HG02759 (cell line): Measurements from ENCODE around the gene UBE2F.
A peak's percentile ranks its signal among the peaks of the same experiment; 100 is the strongest.
"Not testable (repeated sequence)": the region's sequence is repeated elsewhere in the genome, so short reads cannot be mapped to it uniquely, and the experiment has no call there.

ENCODE experiments used
- ATAC-seq: cut with Tn5 transposase; IDR thresholded peaks from one replicate; pipeline ENCODE4 v1.9.1; 2021; ENCODE audit warnings: mild to moderate bottlenecking, moderate library complexity; ENCODE audit not compliant: unreplicated experiment

UBE2F gene

GRCh38 chr2:237943395-237944094 lies 23.3 kb upstream of the UBE2F start:
- no peak for ATAC-seq

DNA sequence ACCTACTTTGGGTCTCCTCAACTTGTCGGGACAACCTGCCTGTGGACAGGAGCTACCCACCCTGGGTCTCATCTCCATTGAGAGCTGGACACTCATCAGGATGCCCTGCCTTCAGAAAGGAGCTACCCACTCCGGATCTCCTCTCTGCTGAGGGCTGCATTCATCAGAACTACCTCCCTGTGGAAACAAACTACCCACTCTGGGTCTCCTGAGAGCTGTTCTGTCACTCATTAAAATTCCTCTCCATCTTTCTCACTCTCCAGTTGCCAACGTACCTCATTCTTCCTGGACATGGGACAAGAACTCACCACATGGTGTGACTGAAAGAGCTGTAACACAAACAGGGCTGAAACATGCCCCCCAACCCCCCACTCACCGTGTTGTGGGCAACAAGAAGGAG lies 22.5 kb upstream of the UBE2F start:
- ATAC-seq = no peak

DNA sequence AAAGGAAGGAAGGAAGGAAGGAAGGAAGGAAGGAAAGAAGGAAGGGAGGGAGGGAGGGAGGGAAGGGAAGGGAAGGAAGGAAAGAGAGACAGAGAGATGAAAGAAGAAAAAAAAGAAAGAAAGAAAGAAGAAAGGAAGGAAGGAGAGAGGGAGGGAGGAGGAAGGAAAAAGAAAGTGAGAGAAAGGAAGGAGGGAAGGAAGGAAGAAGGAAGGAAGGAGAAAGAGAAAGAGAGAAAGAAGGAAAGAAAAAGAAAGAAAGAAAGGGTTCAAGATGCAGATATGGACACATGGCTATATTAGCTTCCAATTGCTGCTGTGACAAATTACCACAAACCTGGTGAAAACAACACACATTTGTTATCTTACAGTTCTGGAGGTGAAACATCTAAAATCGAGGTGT lies 20.4 kb upstream of the UBE2F start:
- ATAC-seq = no peak

GRCh38 chr2:237951354-237951753 lies 15.5 kb upstream of the UBE2F start:
- ATAC-seq = not testable (repeated sequence)

DNA sequence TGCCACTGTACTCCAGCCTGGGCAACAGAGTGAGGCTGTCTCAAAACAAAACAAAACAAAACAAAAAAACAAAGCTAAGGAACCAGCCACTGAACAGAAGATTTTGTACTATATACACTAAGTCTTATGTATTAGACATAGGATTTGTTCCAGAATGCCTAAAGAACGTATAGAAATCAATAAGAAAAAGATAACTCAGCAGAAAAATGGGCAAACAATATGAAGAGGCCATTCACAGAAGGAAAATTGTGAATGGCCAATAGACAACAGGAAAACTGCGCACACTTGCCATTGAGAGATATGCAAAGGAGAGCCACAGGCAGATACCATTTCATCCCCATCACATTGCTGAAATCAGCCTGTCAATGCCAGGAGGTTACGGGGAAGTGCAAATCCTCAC lies 14.9 kb upstream of the UBE2F start:
- ATAC-seq = no peak

GRCh38 chr2:237952851-237953250 lies 14.0 kb upstream of the UBE2F start:
- no peak for ATAC-seq

DNA sequence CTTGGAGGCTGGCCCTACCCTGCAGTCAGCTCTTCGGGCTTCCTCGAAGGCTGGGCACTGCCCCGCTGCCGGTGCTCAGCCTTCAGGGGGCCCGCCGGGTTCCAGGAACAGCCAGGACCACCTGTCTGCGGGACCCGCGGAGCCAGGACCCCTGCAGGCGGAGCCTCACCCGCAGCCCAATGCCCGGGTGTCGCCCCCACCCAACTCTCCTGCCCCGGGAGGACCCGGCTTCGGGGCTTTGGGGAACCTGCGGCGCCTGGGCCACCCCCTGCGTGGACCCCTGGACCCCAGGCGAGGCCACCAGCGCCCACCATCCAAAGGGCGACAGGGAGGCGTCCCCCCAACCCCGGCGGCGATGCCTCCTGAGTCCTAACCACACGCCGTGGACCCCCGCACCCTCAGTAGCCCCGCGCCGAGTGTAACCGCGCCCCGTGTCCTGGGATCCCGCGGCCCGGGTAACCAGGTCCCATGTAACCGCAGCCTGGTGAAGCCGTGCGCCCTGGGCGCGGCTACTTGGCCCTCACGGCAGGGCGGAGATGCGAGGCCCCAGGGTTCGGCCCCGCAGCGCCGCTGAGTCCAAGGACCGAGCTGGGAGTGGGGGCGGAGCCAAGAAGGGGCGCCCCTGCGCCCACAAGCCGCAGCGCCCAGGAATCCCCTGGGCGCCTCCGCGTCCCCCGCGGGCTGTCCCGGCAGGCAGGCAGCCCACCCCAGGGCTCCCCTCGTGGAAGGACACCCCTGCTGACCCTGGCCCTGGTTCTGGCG lies 11.0 kb upstream of the UBE2F start:
- no peak for ATAC-seq

- ATAC-seq = no peak
Measured at GRCh38 chr2:237956402-237956736, 10.4 kb upstream of the UBE2F start.

DNA sequence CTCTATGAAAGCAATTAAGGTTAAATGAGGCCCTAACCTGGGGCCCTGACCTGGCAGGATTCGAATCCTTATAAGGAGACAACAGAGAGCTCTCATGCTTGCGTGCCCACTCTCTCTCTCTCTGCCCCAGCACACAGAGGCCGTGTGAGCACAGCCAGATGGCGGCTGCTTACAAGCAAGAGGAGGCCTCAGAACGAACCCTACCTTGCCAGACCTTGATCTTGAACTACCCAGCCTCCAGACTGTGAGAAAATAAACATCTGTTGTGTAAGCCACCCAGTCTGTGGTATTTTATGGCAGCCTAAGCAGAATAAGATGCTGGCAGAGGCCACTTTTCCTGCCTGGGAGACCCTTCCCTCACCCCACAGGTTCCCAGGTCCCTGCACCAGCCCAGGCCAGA lies 5.2 kb upstream of the UBE2F start:
- ATAC-seq = no peak

- ATAC-seq = no peak
Measured at GRCh38 chr2:237962432-237963084, 4.3 kb upstream of the UBE2F start.

- ATAC-seq = not testable (repeated sequence)
Measured at GRCh38 chr2:237963490-237963991, 3.3 kb upstream of the UBE2F start.

GRCh38 chr2:237964194-237964577 lies 2.6 kb upstream of the UBE2F start:
- no peak for ATAC-seq

GRCh38 chr2:237964578-237965404 lies 2.0 kb upstream of the UBE2F start:
- ATAC-seq = no peak

DNA sequence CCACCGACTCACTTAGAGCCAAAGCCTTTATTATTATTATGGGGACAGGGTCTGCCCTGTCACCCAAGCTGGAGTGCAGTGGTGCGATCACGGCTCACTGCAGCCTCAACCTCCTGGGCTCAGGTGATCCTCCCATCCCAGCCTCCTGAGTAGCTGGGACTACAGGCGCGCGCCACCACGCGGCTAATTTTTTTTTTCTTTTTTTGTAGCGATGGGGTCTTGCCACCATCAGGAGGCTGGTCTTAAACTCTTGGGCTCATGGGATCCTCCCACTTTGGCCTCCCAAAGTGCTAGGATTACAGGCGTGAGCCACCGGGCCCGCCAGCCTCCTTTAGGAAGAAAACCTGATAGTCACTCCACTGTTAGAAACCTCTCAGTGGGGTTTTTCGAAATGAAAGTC lies 970 bp upstream of the UBE2F start:
- ATAC-seq = not testable (repeated sequence)

GRCh38 chr2:237966250-237966564 lies 607 bp upstream of the UBE2F start:
- ATAC-seq = no peak

DNA sequence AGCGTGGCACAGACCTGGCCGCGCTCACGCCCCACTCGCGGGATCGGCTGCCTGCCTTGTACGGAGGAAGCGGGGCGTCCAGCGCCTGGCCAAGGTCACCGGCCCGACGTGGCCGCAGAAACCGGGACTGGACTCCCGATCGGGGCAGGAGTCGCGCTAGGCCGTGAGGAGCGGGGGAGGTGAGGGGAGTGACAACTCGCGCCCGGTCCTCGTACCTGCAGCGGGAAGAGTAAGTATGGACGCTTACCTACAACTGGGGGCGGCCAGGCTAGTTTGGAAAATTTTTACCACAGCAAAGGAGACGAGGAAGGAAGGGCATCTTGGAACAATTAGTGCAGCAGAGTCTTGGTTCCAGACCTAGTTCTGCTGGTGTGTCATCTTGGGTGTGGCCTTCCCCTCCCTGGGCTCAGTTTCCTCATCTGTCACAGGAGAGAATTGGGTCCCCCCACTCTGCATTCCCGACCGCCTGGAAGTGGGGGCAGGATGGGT lies 693 bp downstream of the UBE2F start:
- no peak for ATAC-seq

- peak; percentile 31 for ATAC-seq
Measured at GRCh38 chr2:237968048-237968862, 1.4 kb downstream of the UBE2F start.

DNA sequence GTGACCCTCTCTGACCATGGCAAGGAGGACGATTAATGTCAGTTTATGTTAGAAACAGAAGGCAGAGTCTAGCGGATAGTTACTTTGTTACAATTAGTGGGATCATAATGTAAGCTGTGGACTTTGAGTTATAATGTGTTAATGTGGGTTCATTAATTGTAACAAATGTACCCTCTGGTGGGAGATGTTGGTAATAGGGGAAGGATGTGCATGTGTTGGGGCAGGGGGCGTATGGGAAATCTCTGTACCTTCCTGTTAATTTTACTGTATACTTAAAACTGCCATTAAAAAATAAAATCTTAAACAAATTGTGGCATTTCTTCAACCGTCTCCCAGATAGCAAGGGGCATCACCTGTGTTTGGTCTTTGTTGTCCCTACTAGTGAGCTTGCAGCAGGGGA lies 4.8 kb downstream of the UBE2F start:
- no peak for ATAC-seq

- no peak for ATAC-seq
Measured at GRCh38 chr2:237972211-237972610, 5.4 kb downstream of the UBE2F start.

DNA sequence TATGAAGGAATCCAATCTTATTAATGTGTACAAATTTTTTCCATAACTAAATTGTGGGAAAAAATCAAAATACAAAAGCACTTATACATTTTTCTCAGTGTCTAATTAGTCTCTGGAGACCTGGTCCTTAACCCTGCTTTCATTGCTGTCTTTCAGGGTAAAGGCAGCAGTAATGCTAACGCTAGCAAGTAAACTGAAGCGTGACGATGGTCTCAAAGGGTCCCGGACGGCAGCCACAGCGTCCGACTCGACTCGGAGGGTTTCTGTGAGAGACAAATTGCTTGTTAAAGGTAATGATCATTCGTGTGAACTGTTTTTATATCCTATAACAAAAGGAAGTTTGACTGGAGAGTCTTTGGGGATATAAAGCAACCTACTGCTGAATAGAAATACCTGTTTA lies 6.1 kb downstream of the UBE2F start:
- no peak for ATAC-seq
